Activated naive CD4-positive, alpha-beta T cell treated with anti-CD3 and anti-CD28 coated beads, Interleukin-2, amount 50 U/mL, for 24 hours (primary cell): ENCODE measurements around the gene PGAP3.
"Not testable (repeated sequence)": the region's sequence is repeated elsewhere in the genome, so short reads cannot be mapped to it uniquely, and the experiment has no call there.

Source experiments
- H3K27ac Mint-ChIP-seq: one replicate; pipeline ENCODE4 v1.8.0; 2021; ENCODE audit warnings: mild to moderate bottlenecking, mixed read lengths
- H3K27me3 Mint-ChIP-seq: one replicate; pipeline ENCODE4 v1.8.0; 2021; ENCODE audit warnings: mixed read lengths
- H3K36me3 Mint-ChIP-seq: one replicate; pipeline ENCODE4 v1.8.0; 2021; ENCODE audit warnings: mixed read lengths
- H3K4me1 Mint-ChIP-seq: one replicate; pipeline ENCODE4 v1.8.0; 2021; ENCODE audit warnings: mixed read lengths
- H3K4me3 Mint-ChIP-seq: one replicate; pipeline ENCODE4 v1.8.0; 2021; ENCODE audit warnings: mild to moderate bottlenecking, mixed read lengths
- H3K9me3 Mint-ChIP-seq: one replicate; pipeline ENCODE4 v1.8.0; 2021; ENCODE audit warnings: mixed read lengths

Gene PGAP3

GRCh38 chr17:39719563-39720355, 31.9 kb upstream of the PGAP3 start:
- Mint-ChIP-seq H3K27ac (no peak overlapping the region), H3K36me3 (no peaks in the 10 kb centered on the region), H3K9me3 (no peaks in the 10 kb centered on the region), H3K27me3 (no peaks in the 10 kb centered on the region), H3K4me3 (no peak overlapping the region), H3K4me1 (no peaks in the 10 kb centered on the region)

- Mint-ChIP-seq H3K4me3 (no peak overlapping the region), H3K9me3 (no peaks in the 10 kb centered on the region), H3K27me3 (no peaks in the 10 kb centered on the region), H3K4me1 (no peaks in the 10 kb centered on the region), H3K36me3 (no peaks in the 10 kb centered on the region), H3K27ac (no peak overlapping the region)
Measured at GRCh38 chr17:39717660-39718059, 29.8 kb upstream of the PGAP3 start.

- Mint-ChIP-seq H3K4me1 (no peaks in the 10 kb centered on the region), H3K4me3 (no peak overlapping the region), H3K36me3 (no peaks in the 10 kb centered on the region), H3K27ac (no peak overlapping the region), H3K27me3 (no peaks in the 10 kb centered on the region), H3K9me3 (no peaks in the 10 kb centered on the region)
Measured at GRCh38 chr17:39716879-39717536, 29.2 kb upstream of the PGAP3 start.

- Mint-ChIP-seq H3K4me1 (no peaks in the 10 kb centered on the region), H3K4me3 (no peak overlapping the region), H3K36me3 (no peaks in the 10 kb centered on the region), H3K9me3 (no peaks in the 10 kb centered on the region), H3K27me3 (no peaks in the 10 kb centered on the region), H3K27ac (no peak overlapping the region)
Measured at GRCh38 chr17:39716073-39716818, 28.4 kb upstream of the PGAP3 start.

GRCh38 chr17:39715375-39716072, 27.7 kb upstream of the PGAP3 start:
- Mint-ChIP-seq H3K27ac (no peak overlapping the region), H3K9me3 (no peaks in the 10 kb centered on the region), H3K27me3 (no peaks in the 10 kb centered on the region), H3K4me1 (no peaks in the 10 kb centered on the region), H3K36me3 (no peaks in the 10 kb centered on the region), H3K4me3 (no peak overlapping the region)

GRCh38 chr17:39714234-39714633, 26.4 kb upstream of the PGAP3 start:
- Mint-ChIP-seq H3K9me3 (no peaks in the 10 kb centered on the region), H3K27ac (no peak overlapping the region), H3K36me3 (no peaks in the 10 kb centered on the region), H3K4me1 (peaks cover 5% of the 10 kb centered on the region), H3K4me3 (no peak overlapping the region), H3K27me3 (no peaks in the 10 kb centered on the region)

- H3K27me3 Mint-ChIP-seq = no peaks in the 10 kb centered on the region
- no peaks in the 10 kb centered on the region for H3K36me3 Mint-ChIP-seq
- H3K27ac Mint-ChIP-seq = no peak overlapping the region
- H3K4me3 Mint-ChIP-seq = no peak overlapping the region
- no peaks in the 10 kb centered on the region for H3K9me3 Mint-ChIP-seq
- peaks cover 17% of the 10 kb centered on the region for H3K4me1 Mint-ChIP-seq
Measured at GRCh38 chr17:39711851-39712250, 24.0 kb upstream of the PGAP3 start.

- H3K27me3 Mint-ChIP-seq, H3K4me3 Mint-ChIP-seq, H3K27ac Mint-ChIP-seq, H3K9me3 Mint-ChIP-seq, H3K36me3 Mint-ChIP-seq: not testable (repeated sequence)
- peaks cover 24% of the 10 kb centered on the region for H3K4me1 Mint-ChIP-seq
Measured at GRCh38 chr17:39711071-39711470, 23.2 kb upstream of the PGAP3 start.

GRCh38 chr17:39709998-39710964, 22.4 kb upstream of the PGAP3 start:
- no peaks in the 10 kb centered on the region for H3K9me3 Mint-ChIP-seq
- peak overlapping the region; percentile 60 for H3K4me3 Mint-ChIP-seq

GRCh38 chr17:39709319-39709997, 21.6 kb upstream of the PGAP3 start:
- Mint-ChIP-seq H3K27me3 (no peaks in the 10 kb centered on the region), H3K4me3 (peak overlapping the region; percentile 60), H3K36me3 (no peaks in the 10 kb centered on the region), H3K4me1 (peaks cover 24% of the 10 kb centered on the region), H3K27ac (no peak overlapping the region), H3K9me3 (no peaks in the 10 kb centered on the region)

More at GRCh38 chr17:39709998-39710964, 22.4 kb upstream of the PGAP3 start:
- peaks cover 24% of the 10 kb centered on the region for H3K4me1 Mint-ChIP-seq
- no peak overlapping the region for H3K27ac Mint-ChIP-seq
- H3K36me3 Mint-ChIP-seq = no peaks in the 10 kb centered on the region
- no peaks in the 10 kb centered on the region for H3K27me3 Mint-ChIP-seq

GRCh38 chr17:39706921-39707337, 19.1 kb upstream of the PGAP3 start:
- Mint-ChIP-seq H3K36me3 (no peaks in the 10 kb centered on the region), H3K27ac (peak overlapping the region; percentile 78), H3K4me3 (peak overlapping the region; percentile 12), H3K27me3 (peaks cover 1% of the 10 kb centered on the region), H3K9me3 (no peaks in the 10 kb centered on the region), H3K4me1 (peaks cover 24% of the 10 kb centered on the region)

GRCh38 chr17:39706383-39706782, 18.5 kb upstream of the PGAP3 start:
- Mint-ChIP-seq H3K4me3 (no peak overlapping the region), H3K27me3 (peaks cover 5% of the 10 kb centered on the region), H3K4me1 (peaks cover 24% of the 10 kb centered on the region), H3K27ac (no peak overlapping the region), H3K36me3 (no peaks in the 10 kb centered on the region), H3K9me3 (no peaks in the 10 kb centered on the region)

GRCh38 chr17:39705786-39706348, 18.0 kb upstream of the PGAP3 start:
- Mint-ChIP-seq H3K27me3 (peaks cover 10% of the 10 kb centered on the region), H3K4me3 (no peak overlapping the region), H3K27ac (no peak overlapping the region), H3K4me1 (peaks cover 24% of the 10 kb centered on the region), H3K36me3 (peaks cover 1% of the 10 kb centered on the region), H3K9me3 (no peaks in the 10 kb centered on the region)
